Measurements from ENCODE around the gene NARS2. TPM values are rescaled to one million over a fixed set of nuclear protein-coding genes. Genes with fewer than 3 reads are reported as not detected.

NARS2 gene
- total and polyA plus RNA-seq, 7 donors: 12.8 to 22.3 (median 14.5) TPM

GRCh38 chr11:78429660-78430059 is 145.0 kb downstream of the NARS2 start:
- intact Hi-C loops (cut with DNase I): loop anchor here (5.0 to 10.0 kb wide), 3 partner anchors 205 to 285 kb away; no protein-coding TSS in a partner anchor
- no peak for DNase-seq
- H3K4me1 ChIP-seq: no peaks in the 10 kb centered on the region
- 63 to 82% (median 80%) methylated on average over 4 of the region's 4 CpGs for WGBS, 3 donors
- no peak for TF ChIP-seq CTCF (IDR thresholded peaks at IDR 0.05)
- H3K27ac ChIP-seq: no peak overlapping the region
- no peak overlapping the region for H3K4me3 ChIP-seq
- ATAC-seq: no peak
- H3K27me3 ChIP-seq (ENCODE audit: insufficient read depth in 3 of 3, low read length in 2 of 3): no peaks in the 10 kb centered on the region
- no peaks in the 10 kb centered on the region for H3K9me3 ChIP-seq
- peaks cover 0 to 7% of the 10 kb centered on the region in 2 donors for H3K36me3 ChIP-seq (ENCODE audit: insufficient read depth in 1 of 2, low read depth in 1 of 2)

- no peaks in the 10 kb centered on the region for H3K9me3 ChIP-seq
- no peak for DNase-seq
- ATAC-seq: no peak
- no peak overlapping the region for H3K4me3 ChIP-seq
- H3K4me1 ChIP-seq: no peaks in the 10 kb centered on the region
- intact Hi-C loops (cut with DNase I): loop anchor here (5.0 to 10.0 kb wide), 3 partner anchors 204 to 284 kb away; no protein-coding TSS in a partner anchor
- no peak overlapping the region for H3K27ac ChIP-seq
- no peak for TF ChIP-seq CTCF (IDR thresholded peaks at IDR 0.05)
- H3K27me3 ChIP-seq (ENCODE audit: insufficient read depth in 3 of 3, low read length in 2 of 3): no peaks in the 10 kb centered on the region
- peaks cover 0 to 7% of the 10 kb centered on the region in 2 donors for H3K36me3 ChIP-seq (ENCODE audit: insufficient read depth in 1 of 2, low read depth in 1 of 2)
Observed at GRCh38 chr11:78429209-78429608, 145.5 kb downstream of the NARS2 start.

GRCh38 chr11:78428773-78429172 is 145.9 kb downstream of the NARS2 start:
- Histone ChIP-seq H3K9me3 (no peaks in the 10 kb centered on the region), H3K36me3 (ENCODE audit: insufficient read depth in 1 of 2, low read depth in 1 of 2) (peaks cover 0 to 7% of the 10 kb centered on the region in 2 donors), H3K4me1 (no peaks in the 10 kb centered on the region), H3K4me3 (no peak overlapping the region), H3K27ac (no peak overlapping the region), H3K27me3 (ENCODE audit: insufficient read depth in 3 of 3, low read length in 2 of 3) (no peaks in the 10 kb centered on the region)
- WGBS, 3 donors: 89 to 93% (median 89%) methylated on average over 3 of the region's 3 CpGs
- intact Hi-C loops (cut with DNase I): loop anchor here (5.0 to 10.0 kb wide), 3 partner anchors 204 to 284 kb away; no protein-coding TSS in a partner anchor
- DNase-seq (no peak), ATAC-seq (no peak)
- TF ChIP-seq CTCF (IDR thresholded peaks at IDR 0.05): no peak

- Histone ChIP-seq H3K9me3 (no peaks in the 10 kb centered on the region), H3K4me1 (no peaks in the 10 kb centered on the region), H3K27me3 (ENCODE audit: insufficient read depth in 3 of 3, low read length in 2 of 3) (no peaks in the 10 kb centered on the region), H3K36me3 (ENCODE audit: insufficient read depth in 1 of 2, low read depth in 1 of 2) (peaks cover 0 to 7% of the 10 kb centered on the region in 2 donors), H3K4me3 (no peak overlapping the region), H3K27ac (no peak overlapping the region)
- TF ChIP-seq CTCF (IDR thresholded peaks at IDR 0.05): no peak
- ATAC-seq (no peak), DNase-seq (no peak)
- intact Hi-C loops (cut with DNase I): loop anchor here (5.0 to 10.0 kb wide), 3 partner anchors 203 to 283 kb away; no protein-coding TSS in a partner anchor
Observed at GRCh38 chr11:78428266-78428636, 146.4 kb downstream of the NARS2 start.

GRCh38 chr11:78427615-78428265 is 146.9 kb downstream of the NARS2 start:
- Histone ChIP-seq H3K27ac (no peak overlapping the region), H3K4me3 (no peak overlapping the region), H3K9me3 (no peaks in the 10 kb centered on the region), H3K36me3 (ENCODE audit: insufficient read depth in 1 of 2, low read depth in 1 of 2) (peaks cover 0 to 7% of the 10 kb centered on the region in 2 donors), H3K27me3 (ENCODE audit: insufficient read depth in 3 of 3, low read length in 2 of 3) (no peaks in the 10 kb centered on the region), H3K4me1 (no peaks in the 10 kb centered on the region)
- DNase-seq: no peak
- 71 to 83% (median 74%) methylated on average over 11 of the region's 11 CpGs for WGBS, 3 donors
- intact Hi-C loops (cut with DNase I): loop anchor here (5.0 to 10.0 kb wide), 3 partner anchors 203 to 283 kb away; no protein-coding TSS in a partner anchor
- no peak for ATAC-seq
- no peak for TF ChIP-seq CTCF (IDR thresholded peaks at IDR 0.05)
